HepG2 (cell line): Measurements from ENCODE around the gene ISG20L2. TPM values are rescaled to one million over a fixed set of nuclear protein-coding genes. Genes with fewer than 3 reads are reported as not detected.

Experiments used
- ATAC-seq: fragments of 200-7000 bp; cut with Tn5 transposase; 3 replicates; pipeline ENCODE4 v1.9.1; 2020; ENCODE audit warnings: mild to moderate bottlenecking, moderate library complexity
- BruUV-seq: library from RNA; stranded (reverse); fragments of 400-500 nt; replicated peaks from 2 replicates; lab custom pipeline; 2021; lab: Mats Ljungman, UMichigan
- CTCF ChIA-PET: fragments of 300-600 bp; formaldehyde crosslinking; extraction: SDS; loops from one replicate; lab custom pipeline; 2021; ENCODE audit warnings: low total read pairs, inconsistent platforms, low intra/inter-chr PET ratio; lab: Yijun Ruan, JAX
- POLR2A ChIA-PET: fragments of 350-600 bp; sonication (Branson Sonifier 250); formaldehyde crosslinking; loops from one replicate; lab custom pipeline; 2020; ENCODE audit warnings: antibody characterized with exemption, inconsistent platforms; lab: Yijun Ruan, JAX
- DNase-seq: peaks from one replicate; pipeline ENCODE4 v3.0.0-alpha.2; 2015; ENCODE audit warnings: low spot score
- FAIRE-seq: peaks from 3 replicates; lab custom pipeline; 2011; peaks lifted over from hg19 to GRCh38; lab: Jason Lieb, UNC
- H2AFZ ChIP-seq: one replicate; pipeline ENCODE4 v1.6.1; 2011; ENCODE audit warnings: low read length, inconsistent platforms
- H3K27ac ChIP-seq: fragments of 300-600 bp; 3 replicates; pipeline ENCODE4 v1.8.0; 2011; ENCODE audit warnings: mixed run types, mild to moderate bottlenecking, mixed read lengths, low read length, inconsistent platforms; ENCODE audit not compliant: insufficient read depth; ENCODE audit errors: extremely low read length
- H3K27me3 ChIP-seq, 2 experiments: fragments of 200-600 bp in 1 of 2; 2 replicates in 1 of 2; 3 replicates in 1 of 2; pipeline versions ENCODE4 v1.6.0 to v1.8.0; 2011; ENCODE audit warnings: low read length in 2 of 2, mild to moderate bottlenecking in 2 of 2, moderate library complexity in 2 of 2, inconsistent platforms in 1 of 2; ENCODE audit not compliant: insufficient read depth in 2 of 2, control insufficient read depth in 1 of 2
- H3K36me3 ChIP-seq, 2 experiments: fragments of 200-600 bp in 1 of 2; replicated peaks in 1 of 2; 2 replicates in 1 of 2; 3 replicates in 1 of 2; pipeline versions ENCODE4 v1.5.1 to v1.8.0; 2011; ENCODE audit warnings: low read length in 2 of 2, inconsistent platforms in 1 of 2; ENCODE audit not compliant: insufficient read depth in 2 of 2, control insufficient read depth in 1 of 2
- H3K4me1 ChIP-seq: 2 replicates; pipeline ENCODE4 v1.5.1; 2012; ENCODE audit warnings: low read length, inconsistent platforms; ENCODE audit not compliant: insufficient read depth
- H3K4me2 ChIP-seq: 2 replicates; pipeline ENCODE4 v1.6.0; 2011; ENCODE audit warnings: low read depth, low read length, inconsistent platforms
- H3K4me3 ChIP-seq, 3 experiments: fragments of 200-600 bp in 1 of 3; sonication (generic), shearing (Covaris generic) in 1 of 3; replicated peaks in 1 of 3; 2 replicates each; pipeline ENCODE4 v1.5.1; 2011 to 2016; ENCODE audit warnings: low read length in 3 of 3, inconsistent platforms in 2 of 3, low read depth in 2 of 3, mild to moderate bottlenecking in 2 of 3, control low read depth in 1 of 3, mixed read lengths in 1 of 3; ENCODE audit not compliant: insufficient read depth in 1 of 3
- H3K79me2 ChIP-seq: one replicate; pipeline ENCODE4 v1.6.1; 2011; ENCODE audit warnings: low read length, inconsistent platforms; ENCODE audit not compliant: insufficient read depth
- H3K9ac ChIP-seq: 2 replicates; pipeline ENCODE4 v1.6.0; 2011; ENCODE audit warnings: mild to moderate bottlenecking, low read depth, low read length, inconsistent platforms; ENCODE audit not compliant: insufficient read depth
- H3K9me3 ChIP-seq: 2 replicates; pipeline ENCODE4 v1.5.1; 2012; ENCODE audit warnings: mild to moderate bottlenecking, low read length
- H4K20me1 ChIP-seq: 2 replicates; pipeline ENCODE4 v1.6.0; 2011; ENCODE audit warnings: inconsistent platforms, mild to moderate bottlenecking, low read length, moderate library complexity; ENCODE audit not compliant: insufficient read depth
- EED ChIP-seq: sonication (generic); formaldehyde crosslinking; IDR thresholded peaks from 2 replicates; pipeline ENCODE4 v1.5.0; 2020; ENCODE audit warnings: mild to moderate bottlenecking, missing genetic modification reagents
- FIP1L1 ChIP-seq: fragments of 200-400 bp; formaldehyde crosslinking; IDR thresholded peaks from 2 replicates; pipeline ENCODE4 v1.6.1; 2018; ENCODE audit warnings: low read depth, mild to moderate bottlenecking, low read length, moderate library complexity, borderline replicate concordance; ENCODE audit not compliant: insufficient read depth
- GPN1 ChIP-seq: sonication (generic); formaldehyde crosslinking; IDR thresholded peaks from 2 replicates; pipeline ENCODE4 v1.5.1; 2020; ENCODE audit warnings: missing genetic modification reagents, borderline replicate concordance
- RBM22 ChIP-seq: fragments of 200-400 bp; formaldehyde crosslinking; optimal IDR thresholded peaks from 2 replicates; pipeline ENCODE3; 2017; ENCODE audit warnings: mild to moderate bottlenecking, low read length, moderate library complexity
- REST ChIP-seq, 2 experiments: IDR thresholded peaks; 2 replicates each; pipeline ENCODE4 v1.6.1; 2011 to 2012; ENCODE audit warnings: low read length in 2 of 2, borderline replicate concordance in 1 of 2, low read depth in 1 of 2, mild to moderate bottlenecking in 1 of 2, moderate library complexity in 1 of 2
- STAT5B ChIP-seq: sonication (generic); formaldehyde crosslinking; IDR thresholded peaks from 2 replicates; pipeline ENCODE4 v1.4.0; 2020; ENCODE audit warnings: missing genetic modification reagents
- TSC22D2 ChIP-seq: sonication (generic); formaldehyde crosslinking; IDR thresholded peaks from 2 replicates; pipeline ENCODE4 v1.5.1; 2020; ENCODE audit warnings: missing genetic modification reagents, mild to moderate bottlenecking, borderline replicate concordance
- ZNF12 ChIP-seq: sonication (generic); formaldehyde crosslinking; IDR thresholded peaks from 2 replicates; pipeline ENCODE4 v1.5.0; 2020; ENCODE audit warnings: missing genetic modification reagents
- ZNF296 ChIP-seq: sonication (generic); formaldehyde crosslinking; conservative IDR thresholded peaks from 2 replicates; pipeline ENCODE4 v1.5.0; 2020; ENCODE audit warnings: mild to moderate bottlenecking, missing genetic modification reagents
- ZNF30 ChIP-seq: sonication (generic); formaldehyde crosslinking; IDR thresholded peaks from 2 replicates; pipeline ENCODE4 v1.5.0; 2020; ENCODE audit warnings: mild to moderate bottlenecking, missing genetic modification reagents
- ZNF44 ChIP-seq: sonication (generic); formaldehyde crosslinking; IDR thresholded peaks from 2 replicates; pipeline ENCODE4 v1.5.1; 2020; ENCODE audit warnings: mild to moderate bottlenecking, missing genetic modification reagents
- ZNF496 ChIP-seq: sonication (generic); formaldehyde crosslinking; IDR thresholded peaks from 2 replicates; pipeline ENCODE4 v1.8.1; 2023; ENCODE audit warnings: mild to moderate bottlenecking, moderate library complexity, missing genetic modification reagents; ENCODE audit not compliant: insufficient replicate concordance
- WGBS: methylation state at CpG from one replicate; pipeline ENCODE4 v1.1.6; 2017; ENCODE audit warnings: low lambda C conversion rate; 5-methylcytosine and 5-hydroxymethylcytosine counted together
- in situ Hi-C: cut with HindIII; loops from 2 replicates; pipeline ENCODE4 v1.10.0; 2017; ENCODE audit warnings: low pct_unique_long_range_greater_than_20kb; ENCODE audit not compliant: extremely low pct_ligation_motif_present
- intact Hi-C: fragments of 100-400 bp; cut with micrococcal nuclease; formaldehyde crosslinking; loops from one replicate; pipeline ENCODE4 v1.10.0; 2022; ENCODE audit not compliant: unreplicated experiment
- polyA plus RNA-seq, 8 experiments: library from polyadenylated mRNA; depleted of rRNA in 3 of 8; stranded (reverse) in 7 of 8; unstranded in 1 of 8; fragments of >200 nt; fragmentation: Illumina TruSeq in 4 of 8; extraction: Trizol in 4 of 8; gene quantifications; 2 replicates each; pipeline versions ENCODE4 v1.2.1 to v1.2.3, GENCODE V29; 2011 to 2016; ENCODE audit warnings: low read depth in 4 of 8, missing spikeins in 1 of 8, mixed read lengths in 1 of 8; ENCODE audit not compliant: insufficient read depth in 1 of 8
- total RNA-seq, 5 experiments: library from RNA; depleted of rRNA; stranded (reverse); fragments of >200 nt; fragmentation: Illumina TruSeq; extraction: Trizol; gene quantifications; 2 replicates each; pipeline ENCODE4 v1.2.3, GENCODE V29; 2016; ENCODE audit warnings: low read depth in 1 of 5
- TF ChIP-seq, protein P1 (sequence below): IDR thresholded peaks from 2 replicates; pipeline ENCODE4 v1.6.1; 2018; ENCODE audit warnings: missing genetic modification reagents, mild to moderate bottlenecking, missing compliant biosample characterization

The ISG20L2 gene
- total and polyA plus RNA-seq, 2 of the 13 experiments (the other 11 are each of a cell fraction or from before 2014, with no cell fraction given): 19.8 to 21.3 TPM

GRCh38 chr1:156745881-156746280, 17.3 kb upstream of the ISG20L2 start:
- no peak for FAIRE-seq
- H3K27me3 ChIP-seq: no peaks in the 10 kb centered on the region; a peak in 1 of 5 replicates
- H3K4me2 ChIP-seq: peak overlapping the region; percentile 100
- TF ChIP-seq FIP1L1 (no peak), RBM22 (peak; percentile 11), ZNF30 (CRISPR knock-in tag) (no peak)
- TF ChIP-seq, all 625 proteins: peak for 1
- Histone ChIP-seq H3K4me1 (peaks cover 51% of the 10 kb centered on the region), H3K27ac (peak overlapping the region; percentile 100), H3K36me3 (peaks cover 10 to 37% of the 10 kb centered on the region in 2 experiments; a peak in 4 of 5 replicates), H3K9ac (peak overlapping the region; percentile 100), H2AFZ (no peak overlapping the region), H3K79me2 (peaks cover 61% of the 10 kb centered on the region), H3K9me3 (no peaks in the 10 kb centered on the region), H3K4me3 (peak overlapping the region; percentile 59 to 90 (median 77); a peak in 4 of 6 replicates), H4K20me1 (peaks cover 13% of the 10 kb centered on the region)
- ChIA-PET POLR2A (interaction anchor here (0.9 to 3.3 kb wide), 2 partner anchors 17 to 21 kb away, joined by 3 to 27 read pairs; partner anchors contain the start of genes ISG20L2, METTL25B and PRCC), CTCF (no interaction called here)
- intact Hi-C loops: no loop called here
- in situ Hi-C loops: no loop called here
- no TSS peak for BruUV-seq
- 93% methylated on average over 3 of the region's 3 CpGs for WGBS
- no peak for DNase-seq
- ATAC-seq: no peak

DNA sequence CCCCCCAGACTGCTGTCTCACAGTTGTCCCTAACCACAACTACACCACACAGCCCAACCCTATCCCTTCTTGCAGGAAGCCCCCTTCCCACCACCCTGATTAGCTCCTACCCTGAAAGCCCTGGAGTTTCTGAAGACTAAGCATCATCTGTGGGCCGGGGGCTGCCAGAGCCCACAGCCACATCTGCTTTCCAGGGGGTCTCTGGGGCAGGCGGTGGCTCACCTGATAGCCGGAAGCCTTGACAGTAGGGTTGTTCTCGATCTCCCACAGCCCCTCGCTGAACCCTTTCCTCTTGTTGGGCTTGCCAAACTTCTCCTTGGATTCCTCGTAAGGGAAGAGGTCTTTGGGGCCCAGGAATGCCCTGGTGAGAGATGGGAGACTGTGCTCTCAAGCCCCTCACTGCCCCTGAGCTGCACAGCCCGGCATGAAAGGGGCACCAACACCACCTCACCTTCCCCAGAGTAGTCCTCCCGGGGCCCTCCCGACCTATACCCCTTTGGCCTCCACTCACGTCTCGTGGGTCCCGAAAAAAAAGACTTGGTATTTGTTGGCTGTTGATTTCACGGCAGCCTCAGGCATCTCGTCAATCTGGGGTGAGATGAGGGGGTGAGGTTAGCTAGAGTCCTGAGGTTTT, 16.3 kb upstream of the ISG20L2 start:
- POLR2A ChIA-PET: no interaction called here
- intact Hi-C loops: no loop called here
- TF ChIP-seq ZNF44 (CRISPR knock-in tag) (no peak), ZNF12 (CRISPR knock-in tag) (no peak), TSC22D2 (no peak), GPN1 (CRISPR knock-in tag) (no peak), REST (IDR thresholded peaks at IDR 0.05; ENCODE audit: borderline replicate concordance in 1 of 2, low read depth in 1 of 2, low read length in 2 of 2) (no peak), STAT5B (CRISPR knock-in tag) (no peak), ZNF296 (no peak), ZNF496 (CRISPR knock-in tag) (no peak), EED (no peak)
- TF ChIP-seq, protein P1, sequence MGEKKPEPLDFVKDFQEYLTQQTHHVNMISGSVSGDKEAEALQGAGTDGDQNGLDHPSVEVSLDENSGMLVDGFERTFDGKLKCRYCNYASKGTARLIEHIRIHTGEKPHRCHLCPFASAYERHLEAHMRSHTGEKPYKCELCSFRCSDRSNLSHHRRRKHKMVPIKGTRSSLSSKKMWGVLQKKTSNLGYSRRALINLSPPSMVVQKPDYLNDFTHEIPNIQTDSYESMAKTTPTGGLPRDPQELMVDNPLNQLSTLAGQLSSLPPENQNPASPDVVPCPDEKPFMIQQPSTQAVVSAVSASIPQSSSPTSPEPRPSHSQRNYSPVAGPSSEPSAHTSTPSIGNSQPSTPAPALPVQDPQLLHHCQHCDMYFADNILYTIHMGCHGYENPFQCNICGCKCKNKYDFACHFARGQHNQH (CRISPR knock-in tag): no peak

More for the DNA sequence above, 16.3 kb upstream of the ISG20L2 start:
- no peak overlapping the region for H3K4me3 ChIP-seq
- H3K4me2 ChIP-seq: no peak overlapping the region
- DNase-seq (no peak), FAIRE-seq (no peak), ATAC-seq (no peak)
- peaks cover 52% of the 10 kb centered on the region for H3K4me1 ChIP-seq
- CTCF ChIA-PET: no interaction called here
- H3K9ac ChIP-seq: no peak overlapping the region
- H4K20me1 ChIP-seq: peaks cover 13% of the 10 kb centered on the region
- H3K27me3 ChIP-seq: no peaks in the 10 kb centered on the region; a peak in 1 of 5 replicates
- no peak overlapping the region for H2AFZ ChIP-seq
- in situ Hi-C loops: no loop called here
- WGBS: 96% methylated on average over 12 of the region's 14 CpGs
- H3K9me3 ChIP-seq: no peaks in the 10 kb centered on the region
- no peak overlapping the region for H3K27ac ChIP-seq
- H3K36me3 ChIP-seq: peaks cover 10 to 37% of the 10 kb centered on the region in 2 experiments; a peak in 4 of 5 replicates
- H3K79me2 ChIP-seq: peaks cover 56% of the 10 kb centered on the region
- BruUV-seq: no TSS peak
